Stimulated activated CD4-positive, alpha-beta T cell treated with anti-CD3 and anti-CD28 coated beads, Interleukin-12 subunit alpha, Interleukin-12 subunit beta, amount 100 ng/mL, for 24 hours (primary cell): ENCODE measurements around the gene TNC.

Experiments
- DNase-seq, 2 experiments: peaks; one replicate each; pipeline ENCODE4 v3.0.0-alpha.2; 2020; ENCODE audit warnings: low read depth in 2 of 2

Gene TNC

DNA sequence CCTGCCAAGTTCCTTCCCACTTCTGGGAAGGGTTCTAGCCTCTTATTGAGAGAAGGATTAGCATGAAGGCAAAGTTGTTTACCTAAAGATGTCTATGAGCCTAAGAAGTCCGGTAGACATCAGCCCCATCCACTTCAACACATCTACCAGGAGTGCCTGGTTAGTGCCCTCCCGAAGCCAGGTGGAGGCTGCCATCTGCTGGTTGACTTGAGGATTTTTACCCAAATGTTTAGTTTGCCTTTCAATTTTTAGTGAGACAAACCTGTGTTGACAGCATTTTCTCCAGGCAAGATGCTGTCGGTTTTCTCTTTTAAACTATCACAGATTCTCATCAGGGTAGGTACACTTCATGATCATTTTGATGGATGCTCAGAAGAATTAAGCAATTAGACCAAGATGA lies 104.0 kb downstream of the TNC start:
- peak; percentile 62 to 66 for DNase-seq

DNA sequence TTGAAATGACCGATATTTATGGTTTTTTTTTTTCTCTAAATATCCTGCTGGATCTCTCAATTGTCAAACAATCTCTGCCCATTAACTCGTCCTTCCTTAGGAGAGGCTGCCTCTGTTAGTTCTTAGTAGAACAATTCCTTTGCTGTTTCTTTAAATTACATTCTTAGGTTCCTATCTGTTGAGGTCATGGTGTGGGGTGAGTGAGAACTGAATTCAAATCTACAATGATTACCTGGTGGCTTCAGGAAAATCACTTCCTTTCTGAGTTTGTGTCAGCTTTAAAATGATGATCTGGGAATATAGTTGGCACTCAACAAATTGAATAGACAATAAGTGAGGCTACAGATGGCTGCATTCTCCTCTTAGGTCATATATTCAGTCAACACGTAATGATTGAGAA lies 105.5 kb downstream of the TNC start:
- DNase-seq = no peak

DNA sequence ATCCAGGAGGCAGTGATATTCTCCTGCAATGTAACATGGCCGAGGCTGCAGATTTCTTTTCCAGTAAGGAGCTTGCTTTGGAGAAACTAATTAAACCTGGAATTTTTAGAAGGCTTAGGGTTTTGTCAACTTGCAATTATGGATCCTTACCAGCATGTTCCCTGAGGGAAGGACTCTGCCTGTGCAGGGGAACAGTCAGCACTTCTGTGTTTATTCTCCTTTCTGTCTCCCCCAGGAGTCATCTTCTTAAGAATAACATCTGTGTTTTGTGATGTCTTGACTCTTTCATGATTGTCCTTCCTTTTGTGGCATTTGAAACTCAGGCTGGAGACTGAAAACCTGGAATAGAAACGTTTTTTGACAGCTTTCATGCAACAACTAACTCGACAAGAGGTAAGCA lies 107.1 kb downstream of the TNC start:
- no peak for DNase-seq

DNA sequence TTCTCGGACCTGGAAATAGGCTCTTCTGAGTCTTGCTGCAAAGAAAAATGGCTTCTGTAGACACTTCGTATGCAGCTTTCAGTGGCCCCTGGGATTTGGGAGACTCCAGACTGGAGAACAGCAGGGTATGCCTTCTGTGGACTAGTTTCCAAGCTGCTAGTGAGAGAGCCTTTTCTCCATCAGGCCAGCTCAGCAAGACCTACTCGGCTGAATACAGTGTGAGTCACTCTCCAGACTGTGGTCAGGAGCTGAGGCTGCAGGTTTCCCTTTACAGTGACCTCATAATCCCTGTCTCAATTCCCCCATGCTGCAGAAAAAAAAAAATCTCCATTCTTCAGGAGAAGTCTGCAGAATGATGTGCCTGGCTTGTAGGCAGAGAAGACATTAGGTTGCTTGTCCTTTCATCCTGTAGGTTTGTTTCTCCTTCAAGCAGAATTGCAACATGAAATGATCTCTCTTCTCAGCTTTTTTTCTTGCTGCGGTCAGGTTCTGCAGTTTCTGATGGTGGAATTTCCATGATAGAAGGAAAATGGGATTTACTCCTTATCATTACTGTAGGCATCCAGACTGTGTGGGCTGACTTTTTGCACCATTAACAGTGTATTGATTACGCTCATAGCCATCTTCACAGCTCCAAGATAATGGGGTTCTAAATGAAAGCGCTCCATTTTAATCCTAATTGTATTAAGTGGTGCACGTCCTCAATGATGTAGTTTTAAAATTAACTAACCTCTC lies 109.3 kb downstream of the TNC start:
- no peak for DNase-seq

DNA sequence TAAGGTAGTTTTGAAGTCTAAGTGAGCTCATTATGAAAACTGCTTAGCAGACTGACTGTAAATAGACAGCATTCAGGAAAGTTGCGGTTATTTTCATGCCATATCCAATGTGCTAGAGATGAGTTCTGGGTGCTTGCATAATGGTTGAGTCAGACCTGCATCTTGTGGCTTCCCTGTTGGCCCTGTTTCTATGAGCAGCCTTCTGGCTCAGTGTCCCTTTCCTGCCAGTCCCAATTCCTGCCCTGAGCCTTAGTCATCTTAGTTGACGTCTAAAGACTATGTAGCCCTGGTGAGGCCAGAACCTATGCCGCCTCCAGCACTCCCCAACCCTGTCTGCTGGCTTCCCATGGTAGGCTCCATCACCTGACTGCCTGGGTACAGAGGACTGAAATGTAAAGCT lies 111.3 kb downstream of the TNC start:
- DNase-seq = peak in 1 of 2 experiments; percentile 18

DNA sequence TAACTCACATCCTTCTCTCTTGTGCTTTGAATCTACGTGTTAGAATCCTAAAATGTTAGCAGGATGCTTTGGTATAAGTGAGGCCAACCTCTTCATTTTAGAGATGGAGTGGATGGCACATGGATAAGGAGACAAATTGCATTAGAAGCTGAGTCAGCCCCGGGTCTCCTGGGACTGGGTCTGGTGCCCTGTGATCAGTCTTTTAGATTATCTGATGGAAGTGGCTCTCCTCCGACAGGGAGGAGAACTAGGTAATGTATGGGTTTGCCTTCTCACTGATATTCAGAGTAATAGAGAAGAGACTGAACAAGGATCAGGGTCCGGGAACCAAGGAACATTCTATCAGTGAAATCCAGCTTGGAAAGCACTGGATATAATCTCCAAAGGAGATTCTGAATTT lies 112.6 kb downstream of the TNC start:
- no peak for DNase-seq

DNA sequence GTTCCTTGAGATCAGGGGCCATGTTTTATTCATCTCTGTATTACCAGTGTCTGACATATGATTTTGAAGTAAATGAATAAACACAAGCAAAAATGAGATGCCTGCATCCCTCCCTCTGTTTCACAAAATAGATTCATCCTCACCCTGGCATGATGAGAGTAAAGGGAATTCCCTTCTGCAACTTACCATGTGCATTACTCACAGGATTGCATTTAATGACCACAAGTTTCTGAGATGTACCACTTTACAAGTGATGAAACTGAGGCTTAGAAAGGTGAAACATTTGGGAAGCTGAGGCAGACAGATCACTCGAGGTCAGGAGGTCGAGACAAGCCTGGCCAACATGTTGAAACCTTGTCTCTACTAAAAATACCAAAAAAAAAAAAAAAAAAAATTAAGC lies 113.4 kb downstream of the TNC start:
- no peak for DNase-seq

DNA sequence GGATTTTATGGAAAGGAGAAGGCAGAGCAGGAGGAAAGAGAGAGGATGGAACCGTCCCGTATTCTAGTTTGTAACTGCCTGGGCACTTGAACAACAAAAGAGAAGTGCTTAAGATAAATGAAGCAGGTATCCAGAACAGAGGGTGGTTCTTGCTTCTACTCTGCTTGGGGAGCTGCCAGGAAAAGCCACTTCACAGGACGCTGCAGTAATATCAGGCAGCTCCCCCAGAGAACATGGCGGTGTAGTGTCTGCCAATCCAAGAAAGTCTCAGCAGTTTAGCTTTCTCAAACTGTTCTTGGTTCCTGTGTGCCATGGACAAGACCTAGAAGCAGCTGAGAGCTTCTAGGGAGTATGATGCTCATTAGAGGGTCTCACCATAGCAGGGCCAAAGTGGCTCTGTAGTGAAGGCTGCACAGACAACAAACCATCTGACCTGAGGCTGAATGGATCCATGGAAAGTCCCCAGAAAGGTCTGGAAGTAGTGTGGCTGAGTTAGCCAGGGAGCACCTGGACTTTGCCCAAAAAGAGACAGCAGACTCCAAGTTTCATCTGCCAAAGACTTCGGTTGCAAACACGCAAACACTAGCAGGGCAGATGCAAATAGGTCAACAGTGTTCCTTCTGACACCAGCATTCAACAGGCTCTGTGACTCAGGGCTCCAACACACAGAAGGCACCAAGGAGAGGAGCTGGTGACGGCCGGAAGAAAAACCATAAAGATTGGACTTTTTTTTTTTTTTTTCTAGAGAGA lies 115.4 kb downstream of the TNC start:
- no peak for DNase-seq

DNA sequence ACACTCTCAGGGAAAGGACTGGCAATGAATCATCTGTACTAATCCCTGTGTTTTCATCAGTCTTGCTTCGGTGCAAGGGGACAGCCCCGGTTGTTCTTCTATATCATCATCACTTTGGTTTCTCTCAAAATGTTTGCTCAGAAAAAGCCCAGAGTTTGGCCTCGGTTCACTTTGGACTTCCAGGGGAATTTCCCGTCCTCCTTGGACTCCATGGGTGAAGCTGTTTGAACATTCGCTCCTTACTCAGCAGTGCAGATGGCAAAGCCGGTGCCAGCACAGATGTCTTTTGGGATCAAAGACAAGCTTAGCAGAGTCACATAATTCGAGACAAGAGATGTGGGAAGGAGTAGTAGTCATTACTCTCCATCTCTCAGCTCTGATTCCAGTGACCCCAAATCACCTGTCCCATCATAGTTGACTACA lies 117.7 kb downstream of the TNC start:
- peak; percentile 13 to 17 for DNase-seq

DNA sequence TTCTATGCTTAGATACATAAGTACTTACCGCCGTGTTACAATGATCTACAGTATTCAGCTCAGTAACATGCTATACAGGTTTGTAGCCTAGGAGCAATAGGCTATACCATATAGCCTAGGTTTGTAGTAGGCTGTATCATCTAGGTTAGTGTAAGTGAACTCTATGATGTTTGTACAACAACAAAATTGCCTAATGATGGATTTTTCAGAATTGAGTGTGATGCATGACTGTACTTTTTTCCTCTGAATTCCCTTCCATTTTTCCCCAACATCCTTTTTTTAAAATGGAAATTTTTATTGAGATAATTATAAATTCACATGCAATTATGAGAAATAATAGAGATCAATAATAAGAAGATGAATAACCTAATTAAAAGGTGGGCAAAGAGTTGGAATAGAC lies 119.6 kb downstream of the TNC start:
- DNase-seq = no peak

DNA sequence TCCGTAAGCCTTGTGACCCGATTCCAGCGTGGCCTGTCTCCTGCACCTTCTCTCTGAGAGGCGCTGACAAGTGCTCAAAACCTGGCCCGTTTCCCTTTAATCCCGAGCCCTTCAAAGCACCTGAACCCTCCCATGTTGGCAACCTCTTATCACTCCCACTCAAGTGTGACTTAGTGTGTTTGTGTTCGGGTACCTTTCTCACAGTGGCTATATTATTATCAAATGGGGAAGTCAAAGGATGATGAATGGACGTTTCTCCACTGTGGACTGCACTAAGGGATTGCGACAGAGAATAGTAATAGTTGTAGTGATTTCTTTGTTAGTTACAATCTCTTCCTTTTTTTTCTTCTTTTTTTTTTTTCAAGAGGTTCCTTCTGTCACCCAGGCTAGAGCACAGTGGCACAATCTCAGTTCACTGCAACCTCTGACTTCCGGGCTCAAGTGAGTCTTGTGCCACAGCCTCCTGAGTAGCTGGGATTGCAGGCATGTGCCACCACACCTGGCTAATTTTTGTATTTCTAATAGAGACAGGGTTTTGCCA lies 122.2 kb downstream of the TNC start:
- no peak for DNase-seq

DNA sequence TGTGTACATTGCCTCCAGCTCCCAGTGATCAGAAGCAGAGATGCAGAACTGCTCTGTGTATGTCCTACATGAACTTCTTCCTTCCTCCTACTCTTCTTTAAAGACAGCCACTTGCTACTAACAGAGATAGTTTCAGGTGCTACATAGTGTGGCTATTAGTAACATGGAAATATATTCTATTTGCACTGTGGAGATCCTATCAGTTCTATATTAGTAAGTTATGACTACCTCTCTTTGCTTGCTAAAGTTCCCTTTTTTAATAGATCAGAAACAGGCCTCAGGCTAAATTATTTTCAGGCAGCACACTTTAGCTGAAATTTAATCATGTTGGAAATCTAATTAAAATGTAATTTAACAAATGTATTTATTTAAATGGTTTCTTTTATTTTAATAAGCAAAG lies 123.2 kb downstream of the TNC start:
- DNase-seq = no peak

DNA sequence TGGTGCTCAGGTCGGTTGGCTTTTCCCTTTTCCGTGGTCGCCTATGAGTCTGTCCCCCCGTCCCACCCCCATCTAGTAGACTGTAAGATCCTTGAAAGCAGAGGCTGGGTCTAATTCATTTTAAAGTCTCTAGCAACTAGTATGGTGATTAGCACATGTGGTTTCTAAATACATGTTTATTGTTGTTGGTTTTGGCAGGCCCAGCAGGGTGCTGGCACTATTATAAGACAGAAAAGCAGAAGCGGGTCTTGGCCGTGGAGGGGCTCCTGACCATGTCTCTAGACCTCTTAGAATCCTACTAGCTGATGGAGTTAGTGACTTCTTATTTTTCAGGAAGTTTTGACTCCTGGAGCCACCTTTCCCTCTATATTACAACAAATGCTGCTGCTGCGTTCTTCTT lies 126.1 kb downstream of the TNC start:
- no peak for DNase-seq

DNA sequence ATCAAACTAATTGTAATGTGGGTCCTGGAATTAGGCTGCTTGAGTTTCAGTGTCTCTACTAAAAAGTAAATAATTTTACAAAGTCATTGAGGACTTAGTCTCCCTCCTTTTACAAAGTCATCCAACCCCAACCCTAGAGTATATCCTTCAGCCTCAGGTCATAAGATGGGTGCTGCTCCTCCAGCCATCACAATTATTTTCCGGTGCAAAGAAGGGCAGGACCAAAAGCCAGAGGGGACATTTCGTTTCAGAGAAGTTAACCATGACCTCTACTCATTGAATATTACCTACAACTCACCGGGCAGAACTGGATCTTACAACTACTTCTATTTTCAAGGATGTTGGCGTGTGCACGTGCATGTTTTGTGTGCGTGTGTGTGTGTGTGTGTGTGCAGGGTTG lies 127.1 kb downstream of the TNC start:
- no peak for DNase-seq

DNA sequence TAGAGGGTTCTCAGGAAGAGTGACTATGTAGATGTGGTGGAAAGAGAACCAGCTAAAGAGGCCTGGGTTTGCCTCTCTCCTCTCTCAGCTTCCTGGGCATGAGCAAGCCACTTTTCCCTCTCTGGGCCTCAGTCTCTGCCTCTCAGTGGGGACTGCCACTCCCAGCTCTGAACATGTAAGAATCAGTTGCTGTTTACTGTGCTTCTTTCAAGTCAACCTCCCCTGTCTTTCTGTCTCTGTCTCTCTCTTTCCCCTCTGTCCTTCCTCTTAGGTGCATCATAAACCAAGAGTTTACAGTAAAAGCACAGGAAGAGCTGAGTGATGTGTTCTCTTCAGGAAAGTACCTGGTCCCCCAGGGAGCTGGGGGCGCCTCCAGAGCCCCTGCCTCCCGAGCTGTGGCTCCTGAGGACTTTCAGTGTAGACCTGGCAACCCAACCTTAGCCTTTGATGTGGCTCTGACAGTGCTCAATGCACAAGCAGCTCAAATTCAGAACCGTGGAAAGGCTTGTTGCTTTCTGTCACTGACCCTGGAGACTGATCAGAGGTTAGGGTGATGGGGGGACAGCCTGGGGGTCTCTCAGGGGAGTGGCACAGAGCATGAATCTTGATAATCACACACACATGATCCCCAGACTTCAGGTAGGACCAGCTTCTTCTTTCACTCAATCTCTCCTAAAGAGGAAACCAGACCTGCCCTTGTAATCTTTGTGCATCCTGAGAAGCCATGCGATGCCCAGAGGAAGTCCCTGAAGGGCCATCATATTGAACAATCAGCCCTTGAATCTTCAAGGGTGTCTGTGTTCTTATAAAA lies 128.2 kb downstream of the TNC start:
- peak; percentile 46 to 64 for DNase-seq

DNA sequence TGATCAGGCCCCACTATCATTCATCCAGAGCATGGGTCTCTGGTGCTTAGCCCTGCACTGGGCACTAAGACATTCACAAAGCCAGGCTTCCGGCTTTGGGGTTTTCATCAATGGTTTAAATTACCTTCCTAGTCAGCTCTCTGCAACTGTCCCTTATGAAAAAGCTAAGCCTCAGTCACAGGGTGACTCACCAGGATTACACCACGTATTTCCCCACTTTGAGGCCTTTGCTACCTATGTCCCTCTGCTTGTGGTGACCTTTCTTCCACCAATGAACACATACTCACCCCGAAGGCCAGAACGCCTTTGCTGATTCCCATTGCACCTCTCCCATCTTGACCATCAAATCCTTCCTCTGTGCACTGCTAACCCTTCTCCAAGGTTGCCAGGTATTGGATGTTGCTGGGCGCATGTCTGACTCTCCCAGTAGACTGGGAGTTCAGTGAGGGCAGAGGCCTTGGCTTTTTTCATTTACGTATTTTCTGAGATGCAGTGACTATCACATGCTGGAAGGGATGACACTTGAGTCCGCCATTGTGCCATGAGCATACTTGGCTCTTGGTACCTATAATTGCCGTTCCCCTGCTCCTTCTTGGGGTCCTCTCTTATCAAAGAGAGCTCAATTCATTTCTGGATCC lies 128.9 kb downstream of the TNC start:
- DNase-seq = peak in 1 of 2 experiments; percentile 20

DNA sequence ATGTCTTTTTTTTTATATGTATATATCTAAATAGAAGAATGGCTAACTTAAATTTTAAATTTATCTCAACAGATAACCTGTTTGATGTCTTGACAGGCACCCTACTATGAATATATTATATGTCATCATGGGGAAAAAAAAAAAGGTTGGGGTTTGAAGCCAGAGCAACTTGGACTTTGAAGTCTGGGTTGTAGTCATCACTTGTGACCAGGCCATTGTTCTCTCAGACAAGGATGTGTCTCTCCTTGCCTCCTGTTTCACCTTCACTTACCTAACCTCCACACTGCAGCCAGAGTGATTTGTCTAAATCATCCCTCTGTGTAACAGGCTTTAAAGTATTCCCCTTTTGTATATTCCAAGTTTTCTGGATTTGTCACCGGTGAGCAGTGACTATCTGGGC lies 130.8 kb downstream of the TNC start:
- DNase-seq = no peak

DNA sequence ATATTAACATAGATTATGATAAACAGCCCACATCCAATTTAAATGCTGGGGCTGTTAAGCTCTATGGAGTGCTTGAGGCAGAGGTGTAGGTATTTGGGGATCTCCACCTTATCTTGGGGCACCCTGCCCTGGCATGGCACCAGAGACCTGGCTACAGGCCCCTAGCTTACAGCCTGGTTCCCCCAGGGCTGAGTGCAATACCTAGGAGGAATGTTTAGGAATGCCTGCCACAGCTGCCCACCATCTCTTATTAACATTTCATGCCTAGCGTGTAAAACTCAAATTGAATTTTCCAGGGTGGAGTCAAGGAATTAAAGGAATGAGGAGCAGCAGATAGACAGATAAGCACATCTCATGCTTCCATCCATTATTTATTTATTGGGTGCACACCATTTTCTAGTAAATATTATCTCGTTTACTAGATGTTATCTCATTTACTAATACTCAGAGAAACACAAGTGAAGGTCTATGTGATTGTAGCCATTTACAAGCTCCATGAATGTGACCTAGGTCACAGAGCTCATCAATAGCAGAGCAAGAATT lies 131.9 kb downstream of the TNC start:
- DNase-seq = no peak

DNA sequence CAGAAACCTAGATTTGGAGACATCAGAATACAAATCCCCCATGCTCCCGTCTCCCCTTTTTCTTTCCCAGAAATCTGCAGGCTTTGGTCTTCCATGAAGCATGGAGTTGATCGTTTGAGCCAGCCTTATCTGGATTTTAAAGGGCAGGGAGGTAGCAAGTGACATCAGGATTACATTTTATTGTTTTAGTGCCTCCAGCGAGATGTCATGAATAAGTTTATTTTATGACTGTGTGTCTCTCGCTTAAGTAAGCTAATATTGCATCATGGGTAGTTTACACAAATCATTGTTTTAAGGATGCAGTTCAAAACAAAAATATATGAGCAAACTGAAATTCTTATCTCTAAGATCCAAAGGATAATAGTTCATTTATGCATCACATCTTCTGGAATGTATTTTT lies 136.9 kb downstream of the TNC start:
- DNase-seq = no peak

DNA sequence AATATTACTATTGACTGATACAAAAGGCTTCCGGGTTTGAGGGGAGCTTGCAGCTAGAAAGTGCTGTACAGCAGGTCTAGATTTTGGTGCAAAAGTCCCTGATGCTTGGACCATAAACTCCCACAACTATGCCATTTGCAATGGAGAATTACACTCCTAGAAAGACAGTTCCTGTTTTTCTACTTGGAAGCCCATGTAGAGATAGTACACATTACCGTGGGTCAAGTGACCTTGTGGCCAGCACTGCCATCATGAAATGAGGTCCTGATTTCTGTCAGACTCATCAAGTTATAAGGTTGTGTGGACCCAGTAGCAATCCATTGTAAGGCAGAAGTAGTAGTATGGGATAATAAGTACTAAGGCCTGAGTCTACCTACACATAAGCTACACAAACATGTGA lies 144.7 kb downstream of the TNC start:
- DNase-seq = no peak

DNA sequence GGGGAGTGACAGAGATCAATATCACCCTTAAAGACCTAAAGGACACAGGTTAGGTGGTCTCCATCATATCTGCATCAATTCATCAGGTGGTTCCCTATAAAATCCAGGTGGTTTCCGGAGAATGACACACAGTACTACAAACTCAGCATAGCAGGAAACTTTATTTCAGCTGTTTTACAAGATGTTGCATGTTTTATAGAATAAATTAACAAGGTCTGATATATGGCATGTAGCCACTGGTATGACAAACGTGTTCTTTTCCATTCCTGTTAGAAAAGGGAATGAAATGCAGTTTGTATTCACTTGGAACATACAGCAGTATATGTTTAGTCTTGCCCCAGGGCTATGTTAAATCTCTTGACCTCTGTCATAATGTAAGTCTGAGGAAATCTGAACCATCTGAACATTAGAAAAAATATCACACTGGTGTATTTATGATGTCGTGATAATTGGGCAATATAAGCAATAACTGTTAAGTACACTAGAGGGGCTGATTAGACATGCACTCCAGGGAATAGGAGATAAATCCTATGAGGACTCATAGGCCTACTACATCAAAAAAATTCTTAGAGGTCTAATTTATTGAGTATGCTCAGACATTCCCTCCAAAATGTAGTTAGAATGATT lies 145.3 kb downstream of the TNC start:
- DNase-seq = no peak
